ENCODE data around the gene ORC2. TPM values are rescaled to one million over a fixed set of nuclear protein-coding genes. Genes with fewer than 3 reads are reported as not detected.
"Not testable (repeated sequence)": the region's sequence is repeated elsewhere in the genome, so short reads cannot be mapped to it uniquely, and the experiment has no call there.

ORC2 gene
- total and polyA plus RNA-seq, 2 experiments from 2014 or later = 8.8 to 14.9 TPM

DNA sequence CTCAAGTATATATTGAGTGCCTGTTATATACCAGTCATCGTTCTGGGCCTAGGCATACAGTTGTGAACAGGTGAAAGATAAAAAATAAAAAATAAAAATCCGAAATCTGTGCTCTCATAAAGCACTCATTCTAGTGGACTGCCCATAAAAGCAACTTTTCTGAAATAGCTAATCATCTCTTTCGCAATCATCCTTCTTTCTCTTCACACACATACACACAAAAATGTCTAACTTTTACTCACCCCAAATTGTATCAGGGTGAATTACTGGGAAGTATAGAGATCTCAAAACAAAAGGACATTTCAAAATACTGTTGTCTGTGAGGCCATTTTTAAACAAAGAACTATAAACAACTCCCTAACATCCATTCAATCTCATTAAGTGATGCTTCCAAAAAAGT is 29.6 kb upstream of the ORC2 start:
- H3K36me3 ChIP-seq = peaks cover 45% of the 10 kb centered on the region
- DNase-seq (ENCODE audit: low read depth in 1 of 2, low spot score in 1 of 2) = peak in 1 of 2 donors; percentile 47
- no peaks in the 10 kb centered on the region for H3K9me3 ChIP-seq (ENCODE audit: low read depth)
- no peak overlapping the region for H3K27ac ChIP-seq
- TF ChIP-seq CTCF (IDR thresholded peaks at IDR 0.05; ENCODE audit: low read depth, low read length) = no peak
- H3K4me1 ChIP-seq (ENCODE audit: low read depth) = no peaks in the 10 kb centered on the region
- H3K4me3 ChIP-seq = no peak overlapping the region
- H3K27me3 ChIP-seq = no peaks in the 10 kb centered on the region

DNA sequence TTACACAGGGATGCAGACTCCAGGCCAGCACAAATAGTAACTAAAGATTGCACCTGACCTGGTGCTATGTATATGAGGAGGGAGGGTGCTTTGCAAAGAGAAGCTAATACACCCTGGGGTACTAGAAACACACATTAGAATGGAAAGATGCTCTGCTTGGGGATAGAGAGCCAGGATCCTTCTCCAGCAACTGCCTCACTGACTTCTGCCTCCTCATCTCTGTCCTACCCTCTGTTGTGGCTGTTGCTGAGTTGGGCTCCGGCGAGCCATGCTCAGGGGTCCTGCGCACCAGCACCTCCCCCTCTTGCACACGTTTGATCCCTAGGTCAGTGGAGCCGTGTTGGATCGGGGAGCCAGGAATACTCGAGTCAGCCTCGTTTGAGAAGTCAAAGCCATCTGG is 23.7 kb upstream of the ORC2 start:
- TF ChIP-seq CTCF (IDR thresholded peaks at IDR 0.05; ENCODE audit: low read depth, low read length) = no peak
- no peaks in the 10 kb centered on the region for H3K4me1 ChIP-seq (ENCODE audit: low read depth)
- H3K4me3 ChIP-seq = no peak overlapping the region
- no peaks in the 10 kb centered on the region for H3K9me3 ChIP-seq (ENCODE audit: low read depth)
- no peak overlapping the region for H3K27ac ChIP-seq
- H3K27me3 ChIP-seq = no peaks in the 10 kb centered on the region
- peaks cover 31% of the 10 kb centered on the region for H3K36me3 ChIP-seq
- no peak for DNase-seq (ENCODE audit: low read depth in 1 of 2, low spot score in 1 of 2)

DNA sequence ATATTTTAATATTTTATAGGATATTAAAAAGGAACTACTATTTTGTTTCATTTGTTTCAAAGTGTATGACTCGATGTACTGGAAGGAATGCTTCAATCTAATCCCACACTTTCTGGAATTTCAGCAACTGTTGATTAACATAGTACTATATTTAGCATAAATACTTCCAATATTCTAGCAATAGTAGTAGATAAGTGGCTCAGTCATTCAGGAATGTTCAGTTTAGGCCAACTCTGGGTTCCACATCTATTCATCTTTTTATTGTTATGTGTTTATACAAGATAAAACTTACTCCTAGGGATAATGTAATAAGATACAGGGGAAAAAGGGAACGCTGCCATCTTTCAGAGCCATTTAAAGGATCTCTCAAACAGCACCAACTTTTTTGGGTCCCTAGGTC is 22.3 kb upstream of the ORC2 start:
- H3K4me1 ChIP-seq (ENCODE audit: low read depth) = no peaks in the 10 kb centered on the region
- no peak for TF ChIP-seq CTCF (IDR thresholded peaks at IDR 0.05; ENCODE audit: low read depth, low read length)
- no peaks in the 10 kb centered on the region for H3K9me3 ChIP-seq (ENCODE audit: low read depth)
- no peak overlapping the region for H3K4me3 ChIP-seq
- H3K27ac ChIP-seq = no peak overlapping the region
- peak in 1 of 2 donors; percentile 31 for DNase-seq (ENCODE audit: low read depth in 1 of 2, low spot score in 1 of 2)
- H3K27me3 ChIP-seq = no peaks in the 10 kb centered on the region
- peaks cover 30% of the 10 kb centered on the region for H3K36me3 ChIP-seq

- H3K36me3 ChIP-seq = no peaks in the 10 kb centered on the region
- no peaks in the 10 kb centered on the region for H3K27me3 ChIP-seq
- H3K4me3 ChIP-seq = no peak overlapping the region
- H3K4me1 ChIP-seq (ENCODE audit: low read depth) = no peaks in the 10 kb centered on the region
- TF ChIP-seq CTCF (IDR thresholded peaks at IDR 0.05; ENCODE audit: low read depth, low read length) = no peak
- DNase-seq (ENCODE audit: low read depth in 1 of 2, low spot score in 1 of 2) = no peak
- H3K27ac ChIP-seq = no peak overlapping the region
- no peaks in the 10 kb centered on the region for H3K9me3 ChIP-seq (ENCODE audit: low read depth)
Measured at GRCh38 chr2:200976710-200977109, 13.2 kb upstream of the ORC2 start.

DNA sequence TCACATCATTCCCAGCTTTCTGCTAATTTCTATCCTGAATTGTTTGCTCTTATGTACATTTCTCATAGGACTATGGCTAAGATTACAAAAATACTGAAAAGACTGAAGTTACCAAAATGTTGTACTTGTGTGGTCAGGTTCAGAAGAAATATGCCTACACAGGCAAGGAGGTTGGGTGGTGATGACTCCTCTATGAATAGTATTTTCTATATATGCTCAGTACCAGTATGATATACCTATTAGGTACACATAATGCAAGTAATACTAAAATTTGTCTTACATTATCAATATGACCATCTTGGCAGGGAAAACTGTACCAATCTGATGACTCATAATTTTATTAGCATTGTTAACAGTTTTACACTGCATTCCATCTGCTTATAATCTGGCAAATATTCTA is 12.2 kb upstream of the ORC2 start:
- no peaks in the 10 kb centered on the region for H3K9me3 ChIP-seq (ENCODE audit: low read depth)
- H3K27me3 ChIP-seq = no peaks in the 10 kb centered on the region
- H3K36me3 ChIP-seq = no peaks in the 10 kb centered on the region
- H3K4me1 ChIP-seq (ENCODE audit: low read depth) = no peaks in the 10 kb centered on the region
- DNase-seq (ENCODE audit: low read depth in 1 of 2, low spot score in 1 of 2) = no peak
- no peak for TF ChIP-seq CTCF (IDR thresholded peaks at IDR 0.05; ENCODE audit: low read depth, low read length)
- H3K27ac ChIP-seq = no peak overlapping the region
- H3K4me3 ChIP-seq = no peak overlapping the region

DNA sequence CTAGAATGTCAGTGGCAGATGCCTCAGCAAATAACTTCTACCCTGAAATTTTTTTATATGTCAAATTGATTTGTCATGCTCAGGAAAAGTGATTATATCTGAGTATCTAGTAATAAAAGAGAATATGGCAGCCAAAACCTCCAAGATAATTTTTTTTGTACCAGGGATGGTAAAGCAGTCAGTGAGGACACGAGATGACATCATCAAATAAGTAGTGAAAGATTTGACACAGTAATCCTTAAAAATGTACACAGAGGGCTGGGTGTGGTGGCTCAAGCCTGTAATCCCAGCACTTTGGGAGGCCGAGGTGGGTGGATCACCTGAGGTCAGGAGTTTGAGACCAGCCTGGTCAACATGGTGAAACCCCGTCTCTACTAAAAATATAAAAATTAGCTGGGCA is 6.6 kb upstream of the ORC2 start:
- not testable (repeated sequence) for H3K27ac ChIP-seq; H3K4me1 ChIP-seq (ENCODE audit: low read depth); H3K4me3 ChIP-seq; H3K9me3 ChIP-seq (ENCODE audit: low read depth); DNase-seq (ENCODE audit: low read depth in 1 of 2, low spot score in 1 of 2); H3K36me3 ChIP-seq; H3K27me3 ChIP-seq
